K562 (cell line): ENCODE data around the gene FXYD4. TPM values are rescaled to one million over a fixed set of nuclear protein-coding genes. Genes with fewer than 3 reads are reported as not detected.

Experiments used
- ATF7 ChIP-seq: fragments of 450-650 bp; IDR thresholded peaks from 2 replicates; pipeline ENCODE4 v1.7.1; 2014; ENCODE audit warnings: mild to moderate bottlenecking, moderate library complexity
- CBFA2T2 ChIP-seq: fragments of 450-650 bp; conservative IDR thresholded peaks from 2 replicates; pipeline ENCODE4 v1.6.1; 2017; ENCODE audit warnings: mild to moderate bottlenecking
- EGR1 ChIP-seq: fragments of 450-650 bp; conservative IDR thresholded peaks from 2 replicates; pipeline ENCODE4 v1.6.1; 2017; ENCODE audit warnings: mild to moderate bottlenecking
- PCBP1 ChIP-seq: fragments of 200-400 bp; formaldehyde crosslinking; IDR thresholded peaks from 2 replicates; pipeline ENCODE4 v1.6.1; 2018; ENCODE audit warnings: mild to moderate bottlenecking, low read depth, low read length; ENCODE audit not compliant: poor library complexity, severe bottlenecking
- ZNF717 ChIP-seq: fragments of 250-450 bp; sonication (Bioruptor Pico); IDR thresholded peaks from 2 replicates; pipeline ENCODE4 v1.5.0; 2021
- polyA plus RNA-seq, 8 experiments: library from polyadenylated mRNA; depleted of rRNA in 4 of 8; stranded (reverse) in 5 of 8; unstranded in 3 of 8; fragments of >200 nt; fragmentation: Nextera tagmentation in 2 of 8; fragmentation: Illumina TruSeq in 1 of 8; extraction: Ambion mirVana in 2 of 8; extraction: Trizol in 1 of 8; gene quantifications; 2 replicates each; pipeline versions ENCODE4 v1.2.1 to v1.2.3, GENCODE V29; 2011 to 2014; ENCODE audit warnings: inconsistent platforms in 1 of 8, missing spikeins in 1 of 8
- total RNA-seq, 7 experiments: library from RNA; depleted of rRNA in 6 of 7; stranded (reverse); fragments of >200 nt in 6 of 7; fragmentation: Illumina TruSeq in 2 of 7; extraction: Trizol in 2 of 7; gene quantifications; 2 replicates each; pipeline versions ENCODE4 v1.2.1 to v1.2.3, GENCODE V29; 2011 to 2021; ENCODE audit warnings: low replicate concordance in 1 of 7
- TF ChIP-seq, protein P1 (sequence below), 2 experiments: fragments of 450-650 bp; IDR thresholded peaks; 2 replicates each; pipeline ENCODE4 v1.6.1; 2018; ENCODE audit warnings: mild to moderate bottlenecking in 2 of 2, low read depth in 1 of 2; ENCODE audit not compliant: partially characterized antibody in 2 of 2
- TF ChIP-seq, protein P2 (sequence below): fragments of 250-450 bp; sonication (Bioruptor Pico); IDR thresholded peaks from 2 replicates; pipeline ENCODE4 v1.9.0; 2021; ENCODE audit warnings: mild to moderate bottlenecking, inconsistent platforms

Gene FXYD4
- total and polyA plus RNA-seq, 9 of the 15 experiments (the other 6 are each of a cell fraction or from before 2014, with no cell fraction given): not detected

- TF ChIP-seq, protein P1, sequence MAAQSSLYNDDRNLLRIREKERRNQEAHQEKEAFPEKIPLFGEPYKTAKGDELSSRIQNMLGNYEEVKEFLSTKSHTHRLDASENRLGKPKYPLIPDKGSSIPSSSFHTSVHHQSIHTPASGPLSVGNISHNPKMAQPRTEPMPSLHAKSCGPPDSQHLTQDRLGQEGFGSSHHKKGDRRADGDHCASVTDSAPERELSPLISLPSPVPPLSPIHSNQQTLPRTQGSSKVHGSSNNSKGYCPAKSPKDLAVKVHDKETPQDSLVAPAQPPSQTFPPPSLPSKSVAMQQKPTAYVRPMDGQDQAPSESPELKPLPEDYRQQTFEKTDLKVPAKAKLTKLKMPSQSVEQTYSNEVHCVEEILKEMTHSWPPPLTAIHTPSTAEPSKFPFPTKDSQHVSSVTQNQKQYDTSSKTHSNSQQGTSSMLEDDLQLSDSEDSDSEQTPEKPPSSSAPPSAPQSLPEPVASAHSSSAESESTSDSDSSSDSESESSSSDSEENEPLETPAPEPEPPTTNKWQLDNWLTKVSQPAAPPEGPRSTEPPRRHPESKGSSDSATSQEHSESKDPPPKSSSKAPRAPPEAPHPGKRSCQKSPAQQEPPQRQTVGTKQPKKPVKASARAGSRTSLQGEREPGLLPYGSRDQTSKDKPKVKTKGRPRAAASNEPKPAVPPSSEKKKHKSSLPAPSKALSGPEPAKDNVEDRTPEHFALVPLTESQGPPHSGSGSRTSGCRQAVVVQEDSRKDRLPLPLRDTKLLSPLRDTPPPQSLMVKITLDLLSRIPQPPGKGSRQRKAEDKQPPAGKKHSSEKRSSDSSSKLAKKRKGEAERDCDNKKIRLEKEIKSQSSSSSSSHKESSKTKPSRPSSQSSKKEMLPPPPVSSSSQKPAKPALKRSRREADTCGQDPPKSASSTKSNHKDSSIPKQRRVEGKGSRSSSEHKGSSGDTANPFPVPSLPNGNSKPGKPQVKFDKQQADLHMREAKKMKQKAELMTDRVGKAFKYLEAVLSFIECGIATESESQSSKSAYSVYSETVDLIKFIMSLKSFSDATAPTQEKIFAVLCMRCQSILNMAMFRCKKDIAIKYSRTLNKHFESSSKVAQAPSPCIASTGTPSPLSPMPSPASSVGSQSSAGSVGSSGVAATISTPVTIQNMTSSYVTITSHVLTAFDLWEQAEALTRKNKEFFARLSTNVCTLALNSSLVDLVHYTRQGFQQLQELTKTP (IDR thresholded peaks at IDR 0.05; ENCODE audit: low read depth in 1 of 2, partially characterized antibody in 2 of 2): peak in 1 of 2 experiments; percentile 13
- TF ChIP-seq ATF7 (peak; percentile 85), PCBP1 (no peak), ZNF717 (CRISPR knock-in tag) (no peak), EGR1 (peak; percentile 73), CBFA2T2 (peak; percentile 19; the same call in 1 of the 2 replicates)
- TF ChIP-seq, protein P2, sequence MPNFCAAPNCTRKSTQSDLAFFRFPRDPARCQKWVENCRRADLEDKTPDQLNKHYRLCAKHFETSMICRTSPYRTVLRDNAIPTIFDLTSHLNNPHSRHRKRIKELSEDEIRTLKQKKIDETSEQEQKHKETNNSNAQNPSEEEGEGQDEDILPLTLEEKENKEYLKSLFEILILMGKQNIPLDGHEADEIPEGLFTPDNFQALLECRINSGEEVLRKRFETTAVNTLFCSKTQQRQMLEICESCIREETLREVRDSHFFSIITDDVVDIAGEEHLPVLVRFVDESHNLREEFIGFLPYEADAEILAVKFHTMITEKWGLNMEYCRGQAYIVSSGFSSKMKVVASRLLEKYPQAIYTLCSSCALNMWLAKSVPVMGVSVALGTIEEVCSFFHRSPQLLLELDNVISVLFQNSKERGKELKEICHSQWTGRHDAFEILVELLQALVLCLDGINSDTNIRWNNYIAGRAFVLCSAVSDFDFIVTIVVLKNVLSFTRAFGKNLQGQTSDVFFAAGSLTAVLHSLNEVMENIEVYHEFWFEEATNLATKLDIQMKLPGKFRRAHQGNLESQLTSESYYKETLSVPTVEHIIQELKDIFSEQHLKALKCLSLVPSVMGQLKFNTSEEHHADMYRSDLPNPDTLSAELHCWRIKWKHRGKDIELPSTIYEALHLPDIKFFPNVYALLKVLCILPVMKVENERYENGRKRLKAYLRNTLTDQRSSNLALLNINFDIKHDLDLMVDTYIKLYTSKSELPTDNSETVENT: no peak
These were observed 15.6 kb upstream of the FXYD4 start (continued) for GRCh38 chr10:43355749-43356371.
